Neural cell (in vitro differentiated cells): Measurements from ENCODE around the gene PDCD5. TPM values are rescaled to one million over a fixed set of nuclear protein-coding genes. Genes with fewer than 3 reads are reported as not detected.
A peak's percentile ranks its signal among the peaks of the same experiment; 100 is the strongest.

Experiments
- H2AFZ ChIP-seq: fragments of 200-600, 300-800 bp; sonication (generic), shearing (Covaris generic); 2 replicates; pipeline ENCODE4 v1.6.0; 2014; ENCODE audit warnings: low read depth, mild to moderate bottlenecking, antibody characterized with exemption, low read length, moderate library complexity
- H3F3A ChIP-seq: fragments of 200-600 bp; shearing (Covaris generic); 2 replicates; pipeline ENCODE4 v1.6.1; 2016; ENCODE audit warnings: mild to moderate bottlenecking, moderate library complexity, mixed read lengths, antibody characterized with exemption, low read length; ENCODE audit not compliant: insufficient read depth, poor library complexity, severe bottlenecking
- H3K27ac ChIP-seq: fragments of 200-600, 300-800 bp; sonication (generic), shearing (Covaris generic); 2 replicates; pipeline ENCODE4 v1.5.1; 2014; ENCODE audit warnings: mild to moderate bottlenecking, low read length, moderate library complexity
- H3K27me3 ChIP-seq: fragments of 300-800, 200-600 bp; sonication (generic), shearing (Covaris generic); 2 replicates; pipeline ENCODE4 v1.6.0; 2014; ENCODE audit warnings: mild to moderate bottlenecking, low read depth, low read length, moderate library complexity; ENCODE audit not compliant: insufficient read depth
- H3K36me3 ChIP-seq: fragments of 300-800, 200-600 bp; sonication (generic), shearing (Covaris generic); 2 replicates; pipeline ENCODE4 v1.5.1; 2014; ENCODE audit warnings: mild to moderate bottlenecking, antibody characterized with exemption, low read length, moderate library complexity; ENCODE audit not compliant: insufficient read depth
- H3K4me2 ChIP-seq: fragments of 300-800, 200-600 bp; sonication (generic), shearing (Covaris generic); 2 replicates; pipeline ENCODE4 v1.6.0; 2014; ENCODE audit warnings: mild to moderate bottlenecking, low read length
- H3K4me3 ChIP-seq: fragments of 300-800, 200-600 bp; sonication (generic), shearing (Covaris generic); 2 replicates; pipeline ENCODE4 v1.5.1; 2014; ENCODE audit warnings: mild to moderate bottlenecking, low read length, moderate library complexity
- H3K79me2 ChIP-seq: fragments of 200-600 bp; shearing (Covaris generic); replicated peaks from 2 replicates; pipeline ENCODE4 v1.6.0; 2014; ENCODE audit warnings: mild to moderate bottlenecking, low read length, moderate library complexity; ENCODE audit not compliant: insufficient read depth
- H3K9ac ChIP-seq: fragments of 300-800, 200-600 bp; sonication (generic), shearing (Covaris generic); 2 replicates; pipeline ENCODE4 v1.6.1; 2016; ENCODE audit warnings: mild to moderate bottlenecking, low read length, mixed read lengths
- H3K9me2 ChIP-seq: fragments of 200-600 bp; shearing (Covaris generic); 2 replicates; pipeline ENCODE4 v1.6.1; 2016; ENCODE audit warnings: mild to moderate bottlenecking, low read length, mixed read lengths; ENCODE audit not compliant: insufficient read depth
- H3K9me3 ChIP-seq: fragments of 200-600, 300-800 bp; sonication (generic), shearing (Covaris generic); 2 replicates; pipeline ENCODE4 v1.6.1; 2016; ENCODE audit warnings: mild to moderate bottlenecking, mixed run types, low read length, moderate library complexity, mixed read lengths
- H4K20me1 ChIP-seq: fragments of 200-600 bp; shearing (Covaris generic); 2 replicates; pipeline ENCODE4 v1.6.1; 2016; ENCODE audit warnings: mild to moderate bottlenecking, mixed run types; ENCODE audit not compliant: insufficient read depth
- CTCF ChIP-seq: fragments of 450-650 bp; IDR thresholded peaks from 2 replicates; pipeline ENCODE4 v1.5.1; 2014; ENCODE audit warnings: antibody characterized with exemption, mild to moderate bottlenecking, moderate library complexity; ENCODE audit not compliant: poor library complexity, severe bottlenecking
- EP300 ChIP-seq: fragments of 450-650 bp; conservative IDR thresholded peaks from 2 replicates; pipeline ENCODE4 v1.6.1; 2014; ENCODE audit warnings: antibody characterized with exemption, mild to moderate bottlenecking, moderate library complexity; ENCODE audit not compliant: poor library complexity, severe bottlenecking
- EZH2 ChIP-seq: fragments of 200-600, 300-800 bp; shearing (Covaris generic), sonication (generic); IDR thresholded peaks from 2 replicates; pipeline ENCODE4 v1.6.1; 2014; ENCODE audit warnings: antibody characterized with exemption, low read length, borderline replicate concordance, mild to moderate bottlenecking; ENCODE audit not compliant: insufficient read depth, poor library complexity, severe bottlenecking
- MXI1 ChIP-seq: fragments of 450-650 bp; conservative IDR thresholded peaks from 2 replicates; pipeline ENCODE4 v1.6.1; 2014; ENCODE audit warnings: antibody characterized with exemption, mild to moderate bottlenecking; ENCODE audit not compliant: poor library complexity, severe bottlenecking
- POLR2AphosphoS5 ChIP-seq: IDR thresholded peaks from 2 replicates; pipeline ENCODE4 v1.6.1; 2012
- RAD21 ChIP-seq: fragments of 450-650 bp; conservative IDR thresholded peaks from 2 replicates; pipeline ENCODE4 v1.6.1; 2014; ENCODE audit warnings: antibody characterized with exemption, mild to moderate bottlenecking, moderate library complexity
- SMC3 ChIP-seq: fragments of 450-650 bp; conservative IDR thresholded peaks from 2 replicates; pipeline ENCODE4 v1.6.1; 2014; ENCODE audit warnings: antibody characterized with exemption, mild to moderate bottlenecking, moderate library complexity; ENCODE audit not compliant: poor library complexity
- TAF1 ChIP-seq: IDR thresholded peaks from 2 replicates; pipeline ENCODE4 v1.6.1; 2012; ENCODE audit warnings: low read depth
- polyA plus RNA-seq: library from polyadenylated mRNA; depleted of rRNA; stranded (reverse); fragments of >200 nt; gene quantifications from 2 replicates; pipeline ENCODE4 v1.2.3, GENCODE V29; 2014
- TF ChIP-seq, protein P1 (sequence below): IDR thresholded peaks from 2 replicates; pipeline ENCODE4 v1.6.1; 2012; ENCODE audit warnings: borderline replicate concordance

Gene PDCD5
- polyA plus RNA-seq, 1 donor from 2014 or later, result 189 TPM

- TF ChIP-seq POLR2AphosphoS5, result no peak
These were observed 7.5 kb upstream of the PDCD5 start (continued) for GRCh38 chr19:32573492-32573794.

- TF ChIP-seq MXI1 (no peak), RAD21 (no peak), EP300 (no peak), SMC3 (no peak), TAF1 (no peak), POLR2AphosphoS5 (no peak), CTCF (no peak), EZH2 (no peak)
- TF ChIP-seq, protein P1, sequence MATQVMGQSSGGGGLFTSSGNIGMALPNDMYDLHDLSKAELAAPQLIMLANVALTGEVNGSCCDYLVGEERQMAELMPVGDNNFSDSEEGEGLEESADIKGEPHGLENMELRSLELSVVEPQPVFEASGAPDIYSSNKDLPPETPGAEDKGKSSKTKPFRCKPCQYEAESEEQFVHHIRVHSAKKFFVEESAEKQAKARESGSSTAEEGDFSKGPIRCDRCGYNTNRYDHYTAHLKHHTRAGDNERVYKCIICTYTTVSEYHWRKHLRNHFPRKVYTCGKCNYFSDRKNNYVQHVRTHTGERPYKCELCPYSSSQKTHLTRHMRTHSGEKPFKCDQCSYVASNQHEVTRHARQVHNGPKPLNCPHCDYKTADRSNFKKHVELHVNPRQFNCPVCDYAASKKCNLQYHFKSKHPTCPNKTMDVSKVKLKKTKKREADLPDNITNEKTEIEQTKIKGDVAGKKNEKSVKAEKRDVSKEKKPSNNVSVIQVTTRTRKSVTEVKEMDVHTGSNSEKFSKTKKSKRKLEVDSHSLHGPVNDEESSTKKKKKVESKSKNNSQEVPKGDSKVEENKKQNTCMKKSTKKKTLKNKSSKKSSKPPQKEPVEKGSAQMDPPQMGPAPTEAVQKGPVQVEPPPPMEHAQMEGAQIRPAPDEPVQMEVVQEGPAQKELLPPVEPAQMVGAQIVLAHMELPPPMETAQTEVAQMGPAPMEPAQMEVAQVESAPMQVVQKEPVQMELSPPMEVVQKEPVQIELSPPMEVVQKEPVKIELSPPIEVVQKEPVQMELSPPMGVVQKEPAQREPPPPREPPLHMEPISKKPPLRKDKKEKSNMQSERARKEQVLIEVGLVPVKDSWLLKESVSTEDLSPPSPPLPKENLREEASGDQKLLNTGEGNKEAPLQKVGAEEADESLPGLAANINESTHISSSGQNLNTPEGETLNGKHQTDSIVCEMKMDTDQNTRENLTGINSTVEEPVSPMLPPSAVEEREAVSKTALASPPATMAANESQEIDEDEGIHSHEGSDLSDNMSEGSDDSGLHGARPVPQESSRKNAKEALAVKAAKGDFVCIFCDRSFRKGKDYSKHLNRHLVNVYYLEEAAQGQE, result no peak
- Histone ChIP-seq H3K4me3 (no peak overlapping the region), H3K4me2 (no peak overlapping the region), H3K9ac (no peak overlapping the region), H3F3A (no peaks in the 10 kb centered on the region), H3K9me2 (no peaks in the 10 kb centered on the region), H3K9me3 (no peaks in the 10 kb centered on the region), H3K79me2 (peaks cover 4% of the 10 kb centered on the region), H2AFZ (no peak overlapping the region), H3K36me3 (no peaks in the 10 kb centered on the region), H3K27ac (no peak overlapping the region), H3K27me3 (no peaks in the 10 kb centered on the region), H4K20me1 (no peaks in the 10 kb centered on the region)
These were observed 4.2 kb upstream of the PDCD5 start for GRCh38 chr19:32576790-32577189.

- Histone ChIP-seq H3K9ac (peak overlapping the region; percentile 50), H3K9me2 (no peaks in the 10 kb centered on the region), H3K36me3 (no peaks in the 10 kb centered on the region), H3K4me3 (peak overlapping the region; percentile 72), H3K27ac (no peak overlapping the region), H3K79me2 (peaks cover 16% of the 10 kb centered on the region), H3K4me2 (peak overlapping the region; percentile 51), H3K27me3 (no peaks in the 10 kb centered on the region), H3K9me3 (no peaks in the 10 kb centered on the region), H2AFZ (peak overlapping the region; percentile 73), H4K20me1 (no peaks in the 10 kb centered on the region), H3F3A (no peaks in the 10 kb centered on the region)
- TF ChIP-seq TAF1 (no peak), MXI1 (no peak), POLR2AphosphoS5 (no peak), SMC3 (no peak), EZH2 (no peak), EP300 (no peak), CTCF (no peak), RAD21 (no peak)
- TF ChIP-seq, protein P1, result no peak
These were observed 563 bp upstream of the PDCD5 start for GRCh38 chr19:32580353-32580900.
